Mesodermal cell (in vitro differentiated cells): ENCODE data around the gene NAV2.
A peak's percentile ranks its signal among the peaks of the same experiment; 100 is the strongest.
"Not testable (repeated sequence)": the region's sequence is repeated elsewhere in the genome, so short reads cannot be mapped to it uniquely, and the experiment has no call there.

ENCODE experiments used
- H3K27ac ChIP-seq: 2 replicates; pipeline ENCODE4 v1.7.0; 2013; ENCODE audit warnings: mild to moderate bottlenecking, low read depth, low read length, moderate library complexity; ENCODE audit not compliant: severe bottlenecking
- H3K36me3 ChIP-seq: 2 replicates; pipeline ENCODE4 v1.7.1; 2013; ENCODE audit warnings: mild to moderate bottlenecking, low read length, moderate library complexity; ENCODE audit not compliant: control insufficient read depth, insufficient read depth
- H3K4me1 ChIP-seq: one replicate; pipeline ENCODE4 v1.7.1; 2013; ENCODE audit warnings: mild to moderate bottlenecking, low read length; ENCODE audit not compliant: insufficient read depth, control insufficient read depth, poor library complexity, severe bottlenecking
- H3K4me3 ChIP-seq: 2 replicates; pipeline ENCODE4 v1.7.0; 2013; ENCODE audit warnings: low read length, control low read depth, mild to moderate bottlenecking; ENCODE audit not compliant: insufficient read depth, poor library complexity, severe bottlenecking; ENCODE audit errors: extremely low read depth
- H3K9me3 ChIP-seq: 2 replicates; pipeline ENCODE4 v1.7.1; 2013; ENCODE audit warnings: mild to moderate bottlenecking, low read length, moderate library complexity; ENCODE audit not compliant: control insufficient read depth
- whole genome bisulfite sequencing, 2 experiments: methylation state at CpG; one replicate each; pipeline ENCODE4 v1.1.5; 2013; ENCODE audit warnings: missing lambda C conversion rate in 2 of 2; ENCODE audit not compliant: insufficient coverage in 2 of 2; 5-methylcytosine and 5-hydroxymethylcytosine counted together

Gene NAV2

DNA sequence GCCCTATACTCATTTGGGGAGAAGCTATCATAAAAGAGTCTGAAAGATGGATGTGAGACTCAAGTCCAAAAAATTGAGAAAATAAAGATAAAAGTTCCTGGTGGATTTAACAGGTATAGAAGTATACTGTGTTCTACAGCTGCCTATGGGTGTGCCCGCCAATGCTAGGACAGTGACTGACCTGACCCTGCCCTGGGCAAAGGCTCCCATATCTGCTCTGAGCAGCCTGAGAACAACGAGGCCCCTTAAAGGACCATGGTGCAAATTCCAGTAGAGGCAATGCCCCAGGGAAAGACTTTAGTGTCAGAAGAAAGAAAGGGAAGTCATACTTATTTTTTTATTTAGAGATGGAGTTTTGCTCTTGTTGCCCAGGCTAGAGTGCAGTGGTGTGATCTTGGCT lies 181.8 kb downstream of the NAV2 start:
- 92 to 100% methylated on average over 1 to 2 of the region's 2 CpGs for WGBS, 2 experiments
- H3K9me3 ChIP-seq, result no peaks in the 10 kb centered on the region

GRCh38 chr11:19895037-19895436 lies 182.4 kb downstream of the NAV2 start:
- WGBS, 2 experiments, result 80% methylated on average over 1 of the region's 3 CpGs; no CpG with 5 or more reads in 1 of the 2 experiments
- not testable (repeated sequence) for H3K36me3 ChIP-seq

More for the DNA sequence above, 181.8 kb downstream of the NAV2 start:
- Histone ChIP-seq H3K27ac (no peak overlapping the region), H3K4me3 (no peak overlapping the region), H3K4me1 (peaks cover 6% of the 10 kb centered on the region), H3K36me3 (peaks cover 3% of the 10 kb centered on the region)

GRCh38 chr11:19895776-19896175 lies 183.1 kb downstream of the NAV2 start:
- H3K9me3 ChIP-seq, result no peaks in the 10 kb centered on the region
- H3K36me3 ChIP-seq, result peaks cover 3% of the 10 kb centered on the region
- no peak overlapping the region for H3K27ac ChIP-seq
- WGBS, 2 experiments, result 86 to 88% methylated on average over 3 of the region's 5 CpGs
- H3K4me1 ChIP-seq, result no peaks in the 10 kb centered on the region
- H3K4me3 ChIP-seq, result no peak overlapping the region

More at GRCh38 chr11:19895037-19895436, 182.4 kb downstream of the NAV2 start:
- not testable (repeated sequence) for H3K4me1 ChIP-seq, H3K9me3 ChIP-seq, H3K4me3 ChIP-seq, H3K27ac ChIP-seq

- 80 to 100% methylated on average over 1 of the region's 1 CpG for WGBS, 2 experiments
- no peaks in the 10 kb centered on the region for H3K36me3 ChIP-seq
- peaks cover 4% of the 10 kb centered on the region for H3K4me1 ChIP-seq
- H3K9me3 ChIP-seq, result no peaks in the 10 kb centered on the region
- H3K4me3 ChIP-seq, result no peak overlapping the region
- H3K27ac ChIP-seq, result no peak overlapping the region
These were observed 191.0 kb downstream of the NAV2 start for GRCh38 chr11:19903620-19904069.

DNA sequence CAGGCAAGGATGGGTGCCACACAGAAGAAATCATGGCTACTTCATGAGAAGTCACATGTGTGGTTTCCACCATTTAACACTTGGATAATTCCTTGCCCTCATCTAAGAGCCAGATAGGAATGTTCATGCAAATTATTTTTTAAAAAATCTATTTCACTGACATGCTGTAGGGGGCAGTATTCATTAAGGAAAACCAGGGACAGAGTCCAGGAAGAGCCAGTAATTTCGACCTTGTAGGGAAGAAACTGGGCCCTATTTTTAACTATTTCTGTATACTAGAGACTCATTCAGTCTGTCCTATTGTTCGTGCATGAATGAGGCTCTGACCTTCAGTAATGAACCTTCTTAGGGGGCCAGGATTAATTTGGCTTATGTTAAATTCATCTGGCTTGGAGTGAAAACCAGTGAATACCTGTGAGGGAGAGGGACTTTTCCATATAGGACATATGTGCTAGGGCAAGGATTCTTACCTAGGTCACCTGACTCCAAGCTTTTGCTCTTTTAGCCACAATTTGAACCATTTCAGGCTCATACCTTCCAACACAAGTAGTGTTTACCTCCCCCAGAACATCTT lies 192.7 kb downstream of the NAV2 start:
- Histone ChIP-seq H3K4me3 (no peak overlapping the region), H3K4me1 (peaks cover 8% of the 10 kb centered on the region), H3K9me3 (no peaks in the 10 kb centered on the region), H3K27ac (no peak overlapping the region), H3K36me3 (no peaks in the 10 kb centered on the region)
- 50% methylated on average over 1 to 2 of the region's 2 CpGs for WGBS, 2 experiments

- H3K27ac ChIP-seq, result no peak overlapping the region
- H3K4me1 ChIP-seq, result peaks cover 8% of the 10 kb centered on the region
- H3K9me3 ChIP-seq, result no peaks in the 10 kb centered on the region
- no peak overlapping the region for H3K4me3 ChIP-seq
- H3K36me3 ChIP-seq, result no peaks in the 10 kb centered on the region
- WGBS, 2 experiments, result 83 to 100% methylated on average over 2 of the region's 3 CpGs
These were observed 193.5 kb downstream of the NAV2 start for GRCh38 chr11:19906126-19906525.

GRCh38 chr11:19907008-19907579 lies 194.5 kb downstream of the NAV2 start:
- no peak overlapping the region for H3K27ac ChIP-seq
- H3K36me3 ChIP-seq, result no peaks in the 10 kb centered on the region
- no peak overlapping the region for H3K4me3 ChIP-seq
- H3K9me3 ChIP-seq, result no peaks in the 10 kb centered on the region
- 86 to 90% methylated on average over 1 to 2 of the region's 5 CpGs for WGBS, 2 experiments
- peaks cover 8% of the 10 kb centered on the region for H3K4me1 ChIP-seq

GRCh38 chr11:19907839-19908238 lies 195.2 kb downstream of the NAV2 start:
- Histone ChIP-seq H3K36me3 (no peaks in the 10 kb centered on the region), H3K4me1 (peaks cover 8% of the 10 kb centered on the region), H3K4me3 (no peak overlapping the region), H3K27ac (no peak overlapping the region), H3K9me3 (no peaks in the 10 kb centered on the region)
- 77 to 95% methylated on average over 4 of the region's 4 CpGs for WGBS, 2 experiments

DNA sequence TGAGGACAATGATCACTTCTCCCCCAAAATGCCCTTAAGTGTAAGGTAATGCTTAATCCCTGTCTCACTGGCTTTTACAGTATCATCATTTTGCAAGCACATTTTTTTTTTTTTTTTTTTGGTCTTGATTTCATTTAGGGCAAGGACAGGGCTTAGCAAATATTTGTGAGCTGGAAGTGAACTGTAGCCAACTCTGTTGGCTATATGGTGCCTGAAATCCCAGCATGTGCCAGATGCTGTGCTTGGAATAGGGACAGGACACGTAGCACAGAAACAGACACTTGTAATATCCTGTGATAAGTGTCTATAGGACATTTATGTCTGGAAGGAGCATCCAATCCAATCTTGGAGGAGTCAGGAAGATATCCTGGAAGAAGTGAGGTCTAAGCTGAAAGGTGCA lies 198.3 kb downstream of the NAV2 start:
- no peaks in the 10 kb centered on the region for H3K9me3 ChIP-seq
- no peak overlapping the region for H3K27ac ChIP-seq
- H3K4me1 ChIP-seq, result peaks cover 11% of the 10 kb centered on the region
- no peak overlapping the region for H3K4me3 ChIP-seq
- WGBS, 2 experiments, result 92 to 100% methylated on average over 1 of the region's 1 CpG
- no peaks in the 10 kb centered on the region for H3K36me3 ChIP-seq

GRCh38 chr11:19912115-19912957 lies 199.7 kb downstream of the NAV2 start:
- Histone ChIP-seq H3K4me1 (peaks cover 11% of the 10 kb centered on the region), H3K9me3 (no peaks in the 10 kb centered on the region), H3K36me3 (no peaks in the 10 kb centered on the region), H3K27ac (peak overlapping the region; percentile 67), H3K4me3 (no peak overlapping the region)
- WGBS, 2 experiments, result 69 to 78% methylated on average over 3 to 4 of the region's 5 CpGs
